ENCODE data around the gene MX2. TPM values are rescaled to one million over a fixed set of nuclear protein-coding genes. Genes with fewer than 3 reads are reported as not detected.

MX2 gene
- total and polyA plus RNA-seq, 9 of the 15 experiments (the other 6 are each of a cell fraction or from before 2014, with no cell fraction given) = 0.10 to 0.95 (median 0.47) TPM; not detected in 1

- Histone ChIP-seq H3K9ac (ENCODE audit: insufficient read depth in 1 of 2, low read depth in 2 of 2, low read length in 2 of 2) (no peak overlapping the region), H2AFZ (ENCODE audit: low read depth, low read length) (no peak overlapping the region), H3K4me1 (replicated peaks in 1 of 2; ENCODE audit: control insufficient read depth in 2 of 2, insufficient read depth in 2 of 2, low read length in 2 of 2) (no peaks in the 10 kb centered on the region), H3K27me3 (ENCODE audit: control insufficient read depth in 2 of 2, insufficient read depth in 2 of 2, low read length in 2 of 2) (peaks cover 18 to 38% of the 10 kb centered on the region in 2 experiments; a peak in 3 of 5 replicates), H4K20me1 (replicated peaks; ENCODE audit: control insufficient read depth, insufficient read depth, low read length) (no peaks in the 10 kb centered on the region), H3K27ac (ENCODE audit: extremely low read depth, low read depth, low read length) (no peak overlapping the region), H3K4me3 (no peak overlapping the region), H3K9me1 (ENCODE audit: control insufficient read depth, insufficient read depth, low read length) (no peaks in the 10 kb centered on the region), H3K9me3 (replicated peaks; ENCODE audit: control insufficient read depth, insufficient read depth, low read depth, low read length) (no peaks in the 10 kb centered on the region), H3K79me2 (ENCODE audit: control insufficient read depth, insufficient read depth, low read length) (no peaks in the 10 kb centered on the region), H3K36me3 (ENCODE audit: control insufficient read depth, insufficient read depth, low read length) (no peaks in the 10 kb centered on the region), H3K4me2 (ENCODE audit: insufficient read depth, low read length) (no peak overlapping the region)
- no peak for ATAC-seq
- intact Hi-C loops (cut with micrococcal nuclease) = no loop called here
- BruUV-seq (replicated peaks) = no TSS peak
- TF ChIP-seq FOXM1 (IDR thresholded peaks at IDR 0.05; ENCODE audit: low read depth) = no peak
- no peak for TF ChIP-seq FOXM1 (CRISPR knock-in tag; IDR thresholded peaks at IDR 0.05; ENCODE audit: low read depth)
- TF ChIP-seq ZKSCAN3 (CRISPR knock-in tag; IDR thresholded peaks at IDR 0.05) = no peak
- no peak for TF ChIP-seq ZNF175 (CRISPR knock-in tag; IDR thresholded peaks at IDR 0.05; ENCODE audit: low read depth)
- TF ChIP-seq, protein P1, sequence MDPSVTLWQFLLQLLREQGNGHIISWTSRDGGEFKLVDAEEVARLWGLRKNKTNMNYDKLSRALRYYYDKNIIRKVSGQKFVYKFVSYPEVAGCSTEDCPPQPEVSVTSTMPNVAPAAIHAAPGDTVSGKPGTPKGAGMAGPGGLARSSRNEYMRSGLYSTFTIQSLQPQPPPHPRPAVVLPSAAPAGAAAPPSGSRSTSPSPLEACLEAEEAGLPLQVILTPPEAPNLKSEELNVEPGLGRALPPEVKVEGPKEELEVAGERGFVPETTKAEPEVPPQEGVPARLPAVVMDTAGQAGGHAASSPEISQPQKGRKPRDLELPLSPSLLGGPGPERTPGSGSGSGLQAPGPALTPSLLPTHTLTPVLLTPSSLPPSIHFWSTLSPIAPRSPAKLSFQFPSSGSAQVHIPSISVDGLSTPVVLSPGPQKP (CRISPR knock-in tag; IDR thresholded peaks at IDR 0.05) = no peak
- TF ChIP-seq XRCC5 (IDR thresholded peaks at IDR 0.05; ENCODE audit: low read depth, low read length) = no peak
- DNase-seq (ENCODE audit: extremely low read depth in 1 of 4, low spot score in 3 of 4) = no peak
- ChIA-PET CTCF (ENCODE audit: low intra/inter-chr PET ratio) (no interaction called here), POLR2A (no interaction called here)
- 3% methylated on average over 6 of the region's 6 CpGs for WGBS (ENCODE audit: insufficient coverage, low coverage, missing lambda C conversion rate)
- no peak for FAIRE-seq
- in situ Hi-C loops (cut with MboI) = no loop called here
Observed at GRCh38 chr21:41406340-41406739, 44.5 kb downstream of the MX2 start.

Data from K562 (cell line).